Rectal smooth muscle tissue (tissue), 1 donor: Measurements from ENCODE around the gene GPATCH2.

Experiments used
- H3K27ac ChIP-seq: one replicate; pipeline ENCODE4 v1.7.0; 2013; ENCODE audit warnings: low read depth, low read length, inconsistent platforms
- H3K27me3 ChIP-seq: one replicate; pipeline ENCODE4 v1.7.0; 2013; ENCODE audit warnings: low read length; ENCODE audit not compliant: control insufficient read depth, insufficient read depth
- H3K36me3 ChIP-seq: one replicate; pipeline ENCODE4 v1.7.0; 2013; ENCODE audit warnings: low read length; ENCODE audit not compliant: control insufficient read depth, insufficient read depth
- H3K4me1 ChIP-seq: one replicate; pipeline ENCODE4 v1.7.0; 2013; ENCODE audit warnings: low read length; ENCODE audit not compliant: control insufficient read depth, insufficient read depth
- H3K4me3 ChIP-seq: one replicate; pipeline ENCODE4 v1.7.0; 2013; ENCODE audit warnings: low read length
- H3K9ac ChIP-seq: one replicate; pipeline ENCODE4 v1.7.0; 2013; ENCODE audit warnings: low read length

The GPATCH2 gene

GRCh38 chr1:217457016-217457415 is 173.9 kb downstream of the GPATCH2 start:
- H3K27ac ChIP-seq = no peak overlapping the region
- H3K4me3 ChIP-seq = no peak overlapping the region
- no peak overlapping the region for H3K9ac ChIP-seq
- no peaks in the 10 kb centered on the region for H3K36me3 ChIP-seq
- no peaks in the 10 kb centered on the region for H3K4me1 ChIP-seq
- H3K27me3 ChIP-seq = no peaks in the 10 kb centered on the region

GRCh38 chr1:217456261-217456660 is 174.6 kb downstream of the GPATCH2 start:
- H3K27me3 ChIP-seq = no peaks in the 10 kb centered on the region
- H3K36me3 ChIP-seq = no peaks in the 10 kb centered on the region
- no peak overlapping the region for H3K9ac ChIP-seq
- H3K4me1 ChIP-seq = no peaks in the 10 kb centered on the region
- no peak overlapping the region for H3K27ac ChIP-seq
- no peak overlapping the region for H3K4me3 ChIP-seq

GRCh38 chr1:217453816-217454215 is 177.1 kb downstream of the GPATCH2 start:
- no peak overlapping the region for H3K4me3 ChIP-seq

DNA sequence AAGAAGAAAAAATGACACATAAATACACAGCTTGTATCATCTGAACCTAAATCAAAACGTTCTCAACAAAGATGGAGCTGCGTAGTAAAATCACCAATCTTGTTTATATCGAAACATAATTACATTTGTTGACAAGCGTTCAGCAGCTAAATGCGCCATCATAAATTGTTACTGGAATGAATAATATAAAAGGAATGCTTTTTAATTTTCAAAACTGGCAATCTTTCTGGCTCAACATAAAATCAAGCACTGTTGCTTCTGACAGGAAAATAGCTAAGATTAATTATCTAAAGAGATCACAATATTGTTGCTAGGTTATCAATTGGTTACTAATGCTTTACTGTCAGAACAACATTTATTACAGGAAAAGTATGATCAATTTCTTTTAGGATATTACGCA is 181.5 kb downstream of the GPATCH2 start:
- Histone ChIP-seq H3K27me3 (no peaks in the 10 kb centered on the region), H3K4me1 (no peaks in the 10 kb centered on the region), H3K9ac (no peak overlapping the region), H3K27ac (no peak overlapping the region), H3K4me3 (no peak overlapping the region), H3K36me3 (no peaks in the 10 kb centered on the region)

More at GRCh38 chr1:217453816-217454215, 177.1 kb downstream of the GPATCH2 start:
- H3K27ac ChIP-seq = no peak overlapping the region
- H3K27me3 ChIP-seq = no peaks in the 10 kb centered on the region
- H3K4me1 ChIP-seq = no peaks in the 10 kb centered on the region
- H3K9ac ChIP-seq = no peak overlapping the region
- H3K36me3 ChIP-seq = no peaks in the 10 kb centered on the region

- no peak overlapping the region for H3K27ac ChIP-seq
- no peaks in the 10 kb centered on the region for H3K36me3 ChIP-seq
- H3K27me3 ChIP-seq = no peaks in the 10 kb centered on the region
- H3K4me3 ChIP-seq = no peak overlapping the region
- no peak overlapping the region for H3K9ac ChIP-seq
- H3K4me1 ChIP-seq = no peaks in the 10 kb centered on the region
These were observed 187.0 kb downstream of the GPATCH2 start for GRCh38 chr1:217443845-217444244.

GRCh38 chr1:217437376-217437775 is 193.5 kb downstream of the GPATCH2 start:
- Histone ChIP-seq H3K9ac (no peak overlapping the region), H3K27ac (no peak overlapping the region), H3K36me3 (peaks cover 2% of the 10 kb centered on the region), H3K4me3 (no peak overlapping the region), H3K27me3 (no peaks in the 10 kb centered on the region), H3K4me1 (no peaks in the 10 kb centered on the region)

GRCh38 chr1:217435204-217435603 is 195.7 kb downstream of the GPATCH2 start:
- Histone ChIP-seq H3K9ac (no peak overlapping the region), H3K27ac (no peak overlapping the region), H3K27me3 (no peaks in the 10 kb centered on the region), H3K36me3 (peaks cover 2% of the 10 kb centered on the region), H3K4me3 (no peak overlapping the region), H3K4me1 (no peaks in the 10 kb centered on the region)

DNA sequence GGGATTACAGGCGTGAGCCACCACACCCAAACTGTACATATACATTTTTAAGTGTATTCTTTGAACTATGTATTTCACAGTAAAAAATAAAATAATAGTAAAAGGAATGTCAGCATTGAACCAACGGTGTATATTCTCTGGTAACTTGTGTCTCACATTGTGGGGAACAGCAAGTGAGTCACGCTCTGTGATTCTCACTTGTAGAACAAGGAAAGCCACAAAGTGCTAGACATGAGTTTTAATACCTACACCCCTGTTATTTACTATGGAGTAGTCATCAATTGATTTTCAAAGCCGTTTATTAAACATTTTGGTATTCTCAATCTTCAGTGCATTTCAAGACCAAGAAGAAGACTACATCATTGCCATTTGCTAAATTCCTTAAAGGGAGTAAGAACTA is 197.2 kb downstream of the GPATCH2 start:
- H3K27ac ChIP-seq = no peak overlapping the region
- H3K9ac ChIP-seq = no peak overlapping the region
- H3K4me3 ChIP-seq = no peak overlapping the region
- no peaks in the 10 kb centered on the region for H3K27me3 ChIP-seq
- H3K4me1 ChIP-seq = no peaks in the 10 kb centered on the region
- peaks cover 2% of the 10 kb centered on the region for H3K36me3 ChIP-seq

GRCh38 chr1:217432339-217432738 is 198.6 kb downstream of the GPATCH2 start:
- Histone ChIP-seq H3K4me3 (no peak overlapping the region), H3K36me3 (peaks cover 2% of the 10 kb centered on the region), H3K27me3 (no peaks in the 10 kb centered on the region), H3K4me1 (no peaks in the 10 kb centered on the region), H3K9ac (no peak overlapping the region), H3K27ac (no peak overlapping the region)

- no peaks in the 10 kb centered on the region for H3K4me1 ChIP-seq
- no peaks in the 10 kb centered on the region for H3K27me3 ChIP-seq
- no peak overlapping the region for H3K4me3 ChIP-seq
- no peak overlapping the region for H3K9ac ChIP-seq
- H3K36me3 ChIP-seq = no peaks in the 10 kb centered on the region
- no peak overlapping the region for H3K27ac ChIP-seq
These were observed 199.5 kb downstream of the GPATCH2 start for GRCh38 chr1:217431395-217431794.

- H3K27ac ChIP-seq = no peak overlapping the region
- no peak overlapping the region for H3K9ac ChIP-seq
- H3K27me3 ChIP-seq = no peaks in the 10 kb centered on the region
- H3K4me1 ChIP-seq = no peaks in the 10 kb centered on the region
- H3K4me3 ChIP-seq = no peak overlapping the region
- H3K36me3 ChIP-seq = no peaks in the 10 kb centered on the region
These were observed 205.5 kb downstream of the GPATCH2 start for GRCh38 chr1:217425422-217425821.

- Histone ChIP-seq H3K4me3 (no peak overlapping the region), H3K27ac (no peak overlapping the region), H3K9ac (no peak overlapping the region), H3K36me3 (no peaks in the 10 kb centered on the region), H3K4me1 (no peaks in the 10 kb centered on the region), H3K27me3 (no peaks in the 10 kb centered on the region)
These were observed 211.7 kb downstream of the GPATCH2 start for GRCh38 chr1:217419194-217419551.

DNA sequence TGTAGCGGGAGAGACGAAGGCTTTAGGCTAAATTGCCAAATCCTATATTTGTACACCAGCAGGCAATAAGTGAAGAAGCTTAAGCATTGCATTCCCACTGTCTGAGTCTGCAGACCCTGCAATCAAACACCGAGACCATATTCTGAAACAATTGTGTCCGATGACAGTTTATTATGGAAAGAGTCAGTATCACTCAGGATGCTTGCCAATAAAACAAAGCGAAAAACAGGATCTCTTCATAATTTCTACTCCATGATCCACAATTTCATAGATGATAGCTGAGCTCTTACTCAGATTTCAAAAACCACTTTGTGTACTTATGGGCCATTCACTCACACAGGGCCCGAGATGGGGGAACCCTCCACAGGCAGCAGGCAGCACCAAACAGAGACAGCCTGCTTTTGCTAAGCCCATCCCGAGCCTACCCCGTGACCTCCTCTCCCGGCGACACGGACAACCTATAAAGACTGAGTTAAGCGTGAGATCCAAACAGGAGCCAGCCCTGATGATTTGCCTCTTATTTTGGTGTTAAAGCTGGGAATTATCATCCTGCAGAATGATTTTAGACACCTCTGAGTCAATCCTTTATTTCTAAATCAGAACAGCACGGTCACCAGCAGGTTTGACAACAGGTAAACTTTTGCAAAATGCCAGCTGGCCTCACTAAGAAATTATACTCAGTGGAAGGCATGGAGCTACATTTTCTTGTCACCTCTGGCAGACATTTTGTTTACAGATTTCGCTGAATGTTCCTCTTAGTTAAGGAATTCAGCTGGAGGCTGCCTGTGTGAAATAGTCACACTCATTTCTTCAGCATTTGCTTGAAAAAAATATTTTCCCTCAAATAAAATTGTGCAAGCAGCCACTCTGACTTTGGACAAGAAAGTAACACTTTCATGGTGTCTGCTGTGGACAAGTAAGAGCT is 212.4 kb downstream of the GPATCH2 start:
- no peak overlapping the region for H3K9ac ChIP-seq
- no peaks in the 10 kb centered on the region for H3K36me3 ChIP-seq
- H3K27me3 ChIP-seq = no peaks in the 10 kb centered on the region
- H3K4me3 ChIP-seq = no peak overlapping the region
- no peaks in the 10 kb centered on the region for H3K4me1 ChIP-seq
- H3K27ac ChIP-seq = no peak overlapping the region
